Measurements from ENCODE around the gene PKNOX2.

Gene PKNOX2

GRCh38 chr11:125286486-125286885 is 121.9 kb downstream of the PKNOX2 start:
- no peak for DNase-seq (ENCODE audit: low spot score)

- no peak for DNase-seq (ENCODE audit: low spot score)
Observed at GRCh38 chr11:125287491-125288210, 123.1 kb downstream of the PKNOX2 start.

- DNase-seq (ENCODE audit: low spot score) = no peak
Observed at GRCh38 chr11:125289419-125290098, 125.0 kb downstream of the PKNOX2 start.

GRCh38 chr11:125290263-125290662 is 125.7 kb downstream of the PKNOX2 start:
- DNase-seq (ENCODE audit: low spot score) = no peak

GRCh38 chr11:125292100-125292499 is 127.5 kb downstream of the PKNOX2 start:
- DNase-seq (ENCODE audit: low spot score) = no peak

GRCh38 chr11:125293596-125293995 is 129.0 kb downstream of the PKNOX2 start:
- DNase-seq (ENCODE audit: low spot score) = no peak

GRCh38 chr11:125295931-125296330 is 131.4 kb downstream of the PKNOX2 start:
- no peak for DNase-seq (ENCODE audit: low spot score)

- no peak for DNase-seq (ENCODE audit: low spot score)
Observed at GRCh38 chr11:125297346-125297915, 132.9 kb downstream of the PKNOX2 start.

GRCh38 chr11:125299061-125299615 is 134.6 kb downstream of the PKNOX2 start:
- DNase-seq (ENCODE audit: low spot score) = no peak

- DNase-seq (ENCODE audit: low spot score) = no peak
Observed at GRCh38 chr11:125299821-125300220, 135.3 kb downstream of the PKNOX2 start.

GRCh38 chr11:125300791-125301218 is 136.3 kb downstream of the PKNOX2 start:
- no peak for DNase-seq (ENCODE audit: low spot score)

- no peak for DNase-seq (ENCODE audit: low spot score)
Observed at GRCh38 chr11:125301346-125301745, 136.8 kb downstream of the PKNOX2 start.

- DNase-seq (ENCODE audit: low spot score) = no peak
Observed at GRCh38 chr11:125303186-125303585, 138.6 kb downstream of the PKNOX2 start.

- DNase-seq (ENCODE audit: low spot score) = no peak
Observed at GRCh38 chr11:125303694-125304093, 139.1 kb downstream of the PKNOX2 start.

GRCh38 chr11:125304136-125304535 is 139.6 kb downstream of the PKNOX2 start:
- DNase-seq (ENCODE audit: low spot score) = no peak

- DNase-seq (ENCODE audit: low spot score) = no peak
Observed at GRCh38 chr11:125304876-125305275, 140.3 kb downstream of the PKNOX2 start.

GRCh38 chr11:125305345-125305744 is 140.8 kb downstream of the PKNOX2 start:
- no peak for DNase-seq (ENCODE audit: low spot score)

- no peak for DNase-seq (ENCODE audit: low spot score)
Observed at GRCh38 chr11:125306476-125306875, 141.9 kb downstream of the PKNOX2 start.

- DNase-seq (ENCODE audit: low spot score) = no peak
Observed at GRCh38 chr11:125308246-125308645, 143.7 kb downstream of the PKNOX2 start.

- no peak for DNase-seq (ENCODE audit: low spot score)
Observed at GRCh38 chr11:125312391-125312790, 147.8 kb downstream of the PKNOX2 start.

- no peak for DNase-seq (ENCODE audit: low spot score)
Observed at GRCh38 chr11:125312812-125313211, 148.3 kb downstream of the PKNOX2 start.

GRCh38 chr11:125313271-125314219 is 149.0 kb downstream of the PKNOX2 start:
- DNase-seq (ENCODE audit: low spot score) = no peak
